ENCODE measurements around the gene STK24. TPM values are rescaled to one million over a fixed set of nuclear protein-coding genes. Genes with fewer than 3 reads are reported as not detected.
A peak's percentile ranks its signal among the peaks of the same experiment; 100 is the strongest.

Gene STK24
- polyA plus RNA-seq, 3 donors from 2014 or later, result 10.8 to 18.8 (median 15.8) TPM

DNA sequence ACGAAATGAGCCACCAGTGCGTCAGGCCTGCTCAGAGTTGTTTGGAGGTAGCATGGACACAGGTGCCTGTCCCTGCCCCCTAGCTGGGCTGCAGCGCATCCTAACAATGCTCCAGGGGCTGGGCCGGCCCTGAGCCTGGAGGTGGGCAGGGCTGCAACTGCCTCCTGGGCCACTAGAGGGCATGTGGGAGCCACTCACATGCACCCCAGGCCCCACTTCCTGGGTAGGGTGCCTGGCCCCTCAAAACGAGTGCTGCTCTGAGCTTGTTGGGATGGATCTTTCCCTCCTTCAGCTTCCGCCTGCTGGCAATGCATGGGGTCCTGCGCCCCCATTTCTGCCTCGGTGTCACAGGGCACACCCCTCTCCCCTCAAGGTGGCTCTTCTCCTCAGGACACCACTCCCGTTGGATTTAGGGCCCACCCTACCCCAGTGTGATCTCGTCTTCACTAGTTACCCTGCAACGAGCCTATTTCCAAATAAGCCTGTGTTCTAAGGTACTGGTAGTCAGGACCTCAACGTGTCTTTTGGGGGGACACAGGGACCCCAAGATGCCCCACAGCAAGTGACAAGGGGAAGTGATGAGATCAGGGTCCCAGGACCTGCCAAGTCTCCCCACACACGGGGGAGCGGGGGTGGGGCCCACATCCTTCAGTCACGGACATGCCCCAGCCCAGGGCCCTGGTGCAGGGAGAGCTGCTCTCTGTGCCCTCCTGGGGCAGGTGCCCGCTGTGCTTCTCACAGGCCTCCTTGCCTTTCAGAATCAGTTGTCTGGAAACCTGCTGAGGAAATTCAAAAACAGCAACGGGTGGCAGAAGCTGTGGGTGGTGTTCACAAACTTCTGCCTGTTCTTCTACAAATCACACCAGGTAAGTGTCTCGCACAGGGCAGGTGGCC, 131.3 kb downstream of the STK24 start:
- Mint-ChIP-seq H3K27me3 (ENCODE audit: low read depth in 3 of 3) (peaks cover 0 to 13% (median 2%) of the 10 kb centered on the region in 3 donors), H3K36me3 (peaks cover 0 to 10% (median 7%) of the 10 kb centered on the region in 3 donors), H3K4me3 (peak overlapping the region in 3 of 5 donors; percentile 53 to 60 (median 54)), H3K9me3 (no peaks in the 10 kb centered on the region), H3K4me1 (peaks cover 7 to 10% of the 10 kb centered on the region in 2 donors), H3K27ac (peak overlapping the region in 5 of 6 donors; percentile 28 to 80 (median 62))
- DNase-seq, result peak; percentile 59 to 70 (median 66)

DNA sequence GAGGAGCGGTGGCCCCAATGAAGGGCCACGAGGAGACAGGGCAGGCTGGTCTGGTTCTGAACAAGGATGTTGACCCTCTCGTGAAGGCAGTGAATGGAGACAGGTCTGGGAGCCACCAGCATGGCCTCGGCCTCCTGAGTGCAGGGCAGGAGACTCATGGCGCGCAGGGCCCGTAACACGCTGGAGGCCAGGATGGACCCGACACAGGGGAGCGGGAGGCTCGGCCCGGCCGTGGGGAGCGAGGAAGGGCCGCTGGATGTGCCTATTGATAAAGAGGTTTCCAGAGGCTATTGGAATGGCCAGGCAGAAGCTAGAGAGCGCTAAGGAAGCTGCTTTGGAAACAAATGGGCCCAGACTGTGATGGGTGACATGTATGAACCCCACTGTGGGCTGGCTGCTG, 132.5 kb downstream of the STK24 start:
- no peak for DNase-seq
- Mint-ChIP-seq H3K36me3 (peaks cover 0 to 10% (median 7%) of the 10 kb centered on the region in 3 donors), H3K27ac (no peak overlapping the region), H3K4me1 (peaks cover 7 to 10% of the 10 kb centered on the region in 2 donors), H3K4me3 (no peak overlapping the region), H3K9me3 (no peaks in the 10 kb centered on the region), H3K27me3 (ENCODE audit: low read depth in 3 of 3) (peaks cover 0 to 13% (median 2%) of the 10 kb centered on the region in 3 donors)

DNA sequence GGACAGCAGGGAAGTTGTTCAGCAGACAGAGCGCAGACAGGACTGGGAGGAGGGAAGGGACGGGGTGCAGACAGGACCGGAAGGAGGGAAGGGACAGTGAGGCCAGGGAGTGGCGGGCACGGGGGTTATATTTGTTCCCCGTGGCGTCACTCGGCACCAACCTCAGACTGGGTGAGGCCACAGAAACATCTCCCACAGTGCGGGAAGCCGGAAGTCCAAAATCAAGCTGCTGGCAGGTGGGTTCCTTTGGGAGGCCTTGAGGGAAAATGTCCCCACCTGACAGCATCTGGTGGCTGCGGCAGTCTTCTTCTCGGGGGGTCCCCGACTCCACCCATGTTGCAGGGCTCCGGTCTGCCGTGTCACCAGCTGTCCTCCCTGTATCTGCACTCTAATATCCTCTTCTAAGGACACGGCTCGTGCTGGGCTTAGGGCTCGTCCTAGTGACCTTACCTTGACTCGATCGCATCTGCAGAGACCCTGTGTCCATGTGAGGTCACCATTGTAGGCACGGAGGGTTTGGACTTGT, 133.0 kb downstream of the STK24 start:
- Mint-ChIP-seq H3K9me3 (no peaks in the 10 kb centered on the region), H3K36me3 (peaks cover 0 to 10% (median 7%) of the 10 kb centered on the region in 3 donors), H3K4me1 (peaks cover 7 to 8% of the 10 kb centered on the region in 2 donors), H3K27ac (peak overlapping the region in 1 of 6 donors; percentile 74), H3K4me3 (no peak overlapping the region), H3K27me3 (ENCODE audit: low read depth in 3 of 3) (peaks cover 2 to 13% (median 2%) of the 10 kb centered on the region in 3 donors)
- DNase-seq, result no peak

DNA sequence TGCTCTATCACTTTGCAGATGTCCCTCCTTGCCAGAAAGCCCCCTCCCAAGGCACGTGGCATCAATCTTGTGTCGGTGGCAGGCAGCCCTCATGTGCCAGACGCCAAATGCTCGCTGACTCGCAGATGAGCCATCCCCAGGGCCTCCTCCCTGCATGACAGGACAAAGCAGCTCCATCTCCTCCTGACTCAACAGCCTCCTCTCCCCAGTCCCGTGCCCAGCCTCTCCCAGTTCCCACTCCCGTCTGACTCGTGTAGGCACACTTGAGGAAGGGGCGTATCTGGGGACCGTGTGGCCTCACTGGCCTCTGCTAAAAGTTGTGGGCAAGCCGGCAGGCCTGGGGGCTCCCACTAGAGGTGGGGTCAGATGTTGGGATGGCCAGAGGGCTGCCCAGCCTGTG, 133.6 kb downstream of the STK24 start:
- peaks cover 0 to 8% (median 7%) of the 10 kb centered on the region in 3 donors for H3K36me3 Mint-ChIP-seq
- H3K4me1 Mint-ChIP-seq, result peaks cover 7 to 8% of the 10 kb centered on the region in 2 donors
- peaks cover 2 to 13% (median 3%) of the 10 kb centered on the region in 3 donors for H3K27me3 Mint-ChIP-seq (ENCODE audit: low read depth in 3 of 3)
- H3K9me3 Mint-ChIP-seq, result no peaks in the 10 kb centered on the region
- H3K27ac Mint-ChIP-seq, result no peak overlapping the region
- H3K4me3 Mint-ChIP-seq, result no peak overlapping the region
- no peak for DNase-seq

DNA sequence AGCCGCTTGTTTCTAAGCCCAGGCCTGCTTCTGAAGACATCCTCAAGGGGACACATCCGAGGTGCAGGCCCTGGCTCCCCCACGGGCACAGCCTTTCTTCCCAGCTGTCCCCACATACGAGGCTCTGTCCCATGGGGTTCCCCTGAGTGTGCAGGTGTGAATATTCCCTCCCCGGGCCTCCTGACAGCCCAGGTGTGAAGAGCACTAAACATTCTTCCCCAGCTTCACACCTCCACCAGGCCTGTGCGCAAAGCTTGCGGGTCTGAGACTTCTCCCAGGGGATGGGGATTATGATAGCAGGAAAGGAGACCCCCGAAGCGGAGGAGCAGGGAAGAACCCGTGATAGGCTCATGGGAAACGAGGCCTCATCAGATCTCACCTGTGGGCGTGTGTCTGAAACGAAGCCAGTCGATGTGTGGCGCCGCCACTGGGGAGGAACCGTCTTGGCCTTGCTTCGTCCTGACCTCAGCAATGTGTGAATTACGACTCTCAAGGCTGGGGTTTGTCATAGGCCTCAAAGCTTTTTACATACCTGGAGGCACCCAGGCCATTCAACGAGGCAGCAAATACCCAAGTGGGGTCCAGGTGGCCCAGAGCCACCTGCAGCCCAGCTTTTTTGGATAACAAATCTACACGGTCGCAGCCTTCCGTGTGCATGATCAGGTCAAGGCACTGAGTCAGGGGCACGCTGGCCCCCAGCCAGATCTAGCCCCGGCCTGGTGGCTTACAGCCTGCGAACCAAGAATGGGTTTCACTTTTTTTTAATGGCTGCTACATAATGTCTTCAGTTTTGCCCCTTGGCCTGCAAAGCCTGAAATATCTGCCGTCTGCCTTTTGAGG, 134.3 kb downstream of the STK24 start:
- no peak for DNase-seq
- H3K27ac Mint-ChIP-seq, result no peak overlapping the region
- peaks cover 0 to 7% (median 6%) of the 10 kb centered on the region in 3 donors for H3K36me3 Mint-ChIP-seq
- H3K4me3 Mint-ChIP-seq, result no peak overlapping the region
- H3K4me1 Mint-ChIP-seq, result peaks cover 7 to 8% of the 10 kb centered on the region in 2 donors
- no peaks in the 10 kb centered on the region for H3K9me3 Mint-ChIP-seq
- H3K27me3 Mint-ChIP-seq (ENCODE audit: low read depth in 3 of 3), result peaks cover 2 to 18% (median 3%) of the 10 kb centered on the region in 3 donors

DNA sequence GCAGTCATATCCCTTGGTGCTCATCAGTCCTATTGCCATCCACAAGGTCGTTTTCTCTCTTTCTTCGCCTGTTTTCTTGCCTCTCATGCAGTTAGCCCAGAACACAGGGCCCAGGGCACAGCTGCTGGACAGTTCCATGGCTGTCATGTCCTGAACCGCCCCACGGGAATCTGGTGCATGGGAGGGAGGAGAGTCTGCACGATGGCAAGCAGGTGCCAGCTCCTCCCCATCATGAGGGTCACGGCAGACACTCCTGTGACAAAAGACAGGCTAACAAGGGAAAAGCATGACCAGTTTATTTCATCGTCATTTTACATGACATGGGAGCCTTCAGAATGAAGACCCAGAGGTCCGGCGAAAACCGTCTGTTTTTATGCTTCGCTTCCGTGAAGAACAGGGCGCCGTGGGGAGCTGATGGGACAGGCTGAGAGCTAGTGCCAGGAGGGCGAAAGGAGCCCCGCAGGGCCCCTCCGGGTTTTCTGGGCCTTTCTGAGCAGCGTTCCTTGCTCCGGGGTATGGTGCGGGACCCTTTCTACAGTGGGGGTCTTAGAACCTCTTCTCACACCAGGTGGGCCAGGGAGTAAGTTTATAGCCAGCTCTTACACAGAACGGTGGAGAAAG, 135.7 kb downstream of the STK24 start:
- Mint-ChIP-seq H3K4me1 (peaks cover 7 to 8% of the 10 kb centered on the region in 2 donors), H3K27me3 (ENCODE audit: low read depth in 3 of 3) (peaks cover 2 to 17% (median 3%) of the 10 kb centered on the region in 3 donors), H3K9me3 (no peaks in the 10 kb centered on the region), H3K4me3 (no peak overlapping the region), H3K36me3 (no peaks in the 10 kb centered on the region), H3K27ac (no peak overlapping the region)
- DNase-seq, result no peak

DNA sequence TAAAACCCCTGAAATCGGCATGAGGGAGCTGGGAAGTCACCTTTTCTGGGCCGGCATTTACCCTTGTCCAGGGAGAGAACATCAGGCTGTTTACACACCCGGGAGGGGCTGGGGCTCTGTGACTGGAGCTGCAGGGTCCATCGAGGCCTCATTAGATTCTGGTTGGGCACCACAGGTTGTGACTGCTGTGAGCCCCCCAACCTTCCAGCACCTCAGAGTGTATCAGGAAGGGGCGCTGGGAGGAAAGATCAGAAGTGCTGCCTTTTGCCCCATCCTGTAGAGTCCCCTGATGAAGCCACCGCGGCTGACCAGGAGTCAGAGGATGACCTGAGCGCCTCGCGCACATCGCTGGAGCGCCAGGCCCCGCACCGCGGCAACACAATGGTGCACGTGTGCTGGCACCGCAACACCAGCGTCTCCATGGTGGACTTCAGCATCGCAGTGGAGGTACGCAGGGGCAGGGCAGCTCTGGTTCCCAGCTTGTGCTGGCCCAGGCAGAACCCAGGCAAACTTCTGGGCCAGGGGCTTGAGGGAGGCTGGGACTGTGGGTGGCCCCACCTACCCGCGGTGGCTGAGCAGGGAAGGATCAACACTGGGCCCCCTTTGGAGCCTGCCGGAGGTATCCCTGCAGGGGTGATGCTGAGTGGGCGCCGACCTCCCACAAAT, 136.4 kb downstream of the STK24 start:
- no peak for DNase-seq
- no peaks in the 10 kb centered on the region for H3K36me3 Mint-ChIP-seq
- H3K4me1 Mint-ChIP-seq, result peaks cover 5 to 6% of the 10 kb centered on the region in 2 donors
- no peaks in the 10 kb centered on the region for H3K9me3 Mint-ChIP-seq
- no peak overlapping the region for H3K4me3 Mint-ChIP-seq
- peaks cover 2 to 16% (median 3%) of the 10 kb centered on the region in 3 donors for H3K27me3 Mint-ChIP-seq (ENCODE audit: low read depth in 3 of 3)
- no peak overlapping the region for H3K27ac Mint-ChIP-seq

DNA sequence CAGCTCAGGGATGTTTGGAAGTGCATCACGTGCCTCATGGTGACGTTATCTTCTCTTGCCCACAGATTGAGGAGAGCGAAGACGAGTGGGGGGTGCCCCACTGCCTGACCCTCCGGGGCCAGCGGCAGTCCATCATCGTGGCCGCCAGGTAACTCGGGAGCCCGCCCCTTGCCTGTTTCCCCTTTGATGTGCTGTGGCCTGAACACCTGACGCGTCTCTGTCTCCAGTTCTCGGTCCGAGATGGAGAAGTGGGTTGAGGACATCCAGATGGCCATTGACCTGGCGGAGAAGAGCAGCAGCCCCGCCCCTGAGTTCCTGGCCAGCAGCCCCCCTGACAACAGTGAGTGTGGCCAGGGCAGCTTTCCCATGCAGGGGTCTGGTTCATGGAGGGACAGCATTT, 137.0 kb downstream of the STK24 start:
- no peak overlapping the region for H3K4me3 Mint-ChIP-seq
- no peaks in the 10 kb centered on the region for H3K36me3 Mint-ChIP-seq
- H3K9me3 Mint-ChIP-seq, result no peaks in the 10 kb centered on the region
- no peak overlapping the region for H3K27ac Mint-ChIP-seq
- H3K4me1 Mint-ChIP-seq, result peaks cover 0 to under 1% of the 10 kb centered on the region in 2 donors
- DNase-seq, result no peak
- H3K27me3 Mint-ChIP-seq (ENCODE audit: low read depth in 3 of 3), result peaks cover 2 to 12% (median 3%) of the 10 kb centered on the region in 3 donors

DNA sequence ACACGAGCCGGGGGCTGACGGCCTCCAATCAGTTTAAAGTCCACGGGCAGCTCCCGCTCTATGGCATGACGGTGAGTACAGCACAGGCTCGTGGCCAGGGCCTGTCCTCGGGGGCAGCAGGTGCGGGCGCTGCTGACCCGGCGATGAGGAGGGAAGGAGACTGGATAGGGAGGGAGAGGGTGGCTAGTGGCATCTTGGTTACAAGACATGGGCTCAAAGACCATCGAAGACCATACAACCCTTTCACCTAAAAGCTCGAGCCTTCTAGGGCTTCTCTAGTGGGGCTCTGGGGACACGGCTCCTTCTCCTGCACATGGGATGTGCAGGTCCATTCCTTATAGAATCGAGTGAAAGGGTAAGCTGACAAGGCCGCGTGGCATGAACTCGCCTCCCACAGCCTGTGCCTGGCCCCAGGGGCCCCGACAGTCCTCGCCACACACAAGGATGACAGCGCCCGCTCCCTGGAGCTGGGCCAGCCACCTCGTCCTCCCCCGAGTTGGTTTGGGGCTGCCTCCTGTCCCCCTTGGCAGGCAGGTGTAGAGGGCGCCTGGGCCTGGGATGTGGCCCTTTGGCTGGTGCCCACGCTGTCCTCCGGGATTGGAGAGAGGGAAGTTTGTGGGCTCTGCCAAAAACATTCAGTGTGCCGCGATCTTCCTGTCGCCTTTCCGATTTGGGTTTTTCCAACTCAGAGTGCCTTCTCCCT, 137.6 kb downstream of the STK24 start:
- no peak for DNase-seq
- Mint-ChIP-seq H3K27ac (no peak overlapping the region), H3K4me1 (no peaks in the 10 kb centered on the region)

DNA sequence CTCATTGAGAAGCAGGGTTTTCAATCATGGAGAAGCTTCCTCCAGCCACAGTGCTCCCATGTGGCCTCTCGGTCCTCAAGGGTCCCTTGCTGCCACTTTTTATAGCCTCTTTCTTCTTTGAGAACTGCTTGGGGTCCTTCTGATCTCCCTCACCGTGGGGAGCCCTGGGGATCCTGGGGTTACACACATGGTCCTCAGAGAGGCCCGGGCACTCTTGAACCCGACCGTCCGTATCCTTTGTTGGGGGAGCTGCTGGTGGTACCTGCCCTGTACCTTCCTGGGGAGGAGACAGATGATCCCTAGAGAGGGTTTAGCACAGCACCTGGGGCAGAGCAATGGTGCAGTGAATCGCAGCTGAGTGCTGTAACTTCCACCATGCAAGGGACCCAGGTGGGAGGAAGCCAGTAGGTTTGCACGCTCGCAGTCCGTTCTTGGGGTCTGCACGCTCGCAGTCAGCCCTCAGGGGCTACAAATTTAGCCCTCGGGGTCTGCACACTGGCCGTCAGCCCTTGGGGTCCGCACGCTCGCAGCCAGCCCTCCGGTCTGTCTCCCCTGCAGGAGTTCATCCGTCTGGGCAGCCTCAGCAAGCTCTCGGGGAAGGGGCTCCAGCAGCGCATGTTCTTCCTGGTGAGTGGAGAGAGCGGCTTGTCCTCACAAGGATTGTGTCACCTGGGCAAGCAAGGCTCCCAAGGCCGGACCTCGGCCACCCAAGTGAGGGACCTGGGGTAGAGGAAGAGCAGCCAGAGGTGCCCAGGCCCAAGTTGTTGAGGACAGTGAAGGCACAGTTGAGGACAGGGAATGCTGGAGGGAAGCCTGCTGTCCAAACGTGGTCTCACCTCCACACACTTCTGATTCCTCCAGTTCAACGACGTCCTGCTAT, 138.4 kb downstream of the STK24 start:
- Mint-ChIP-seq H3K27ac (no peak overlapping the region), H3K9me3 (no peaks in the 10 kb centered on the region), H3K27me3 (ENCODE audit: low read depth in 3 of 3) (peaks cover 3 to 9% (median 4%) of the 10 kb centered on the region in 3 donors), H3K4me1 (no peaks in the 10 kb centered on the region), H3K36me3 (no peaks in the 10 kb centered on the region), H3K4me3 (no peak overlapping the region)
- no peak for DNase-seq

More for the DNA sequence above, 137.6 kb downstream of the STK24 start:
- H3K9me3 Mint-ChIP-seq, result no peaks in the 10 kb centered on the region
- peaks cover 2 to 11% (median 3%) of the 10 kb centered on the region in 3 donors for H3K27me3 Mint-ChIP-seq (ENCODE audit: low read depth in 3 of 3)
- no peaks in the 10 kb centered on the region for H3K36me3 Mint-ChIP-seq
- no peak overlapping the region for H3K4me3 Mint-ChIP-seq

DNA sequence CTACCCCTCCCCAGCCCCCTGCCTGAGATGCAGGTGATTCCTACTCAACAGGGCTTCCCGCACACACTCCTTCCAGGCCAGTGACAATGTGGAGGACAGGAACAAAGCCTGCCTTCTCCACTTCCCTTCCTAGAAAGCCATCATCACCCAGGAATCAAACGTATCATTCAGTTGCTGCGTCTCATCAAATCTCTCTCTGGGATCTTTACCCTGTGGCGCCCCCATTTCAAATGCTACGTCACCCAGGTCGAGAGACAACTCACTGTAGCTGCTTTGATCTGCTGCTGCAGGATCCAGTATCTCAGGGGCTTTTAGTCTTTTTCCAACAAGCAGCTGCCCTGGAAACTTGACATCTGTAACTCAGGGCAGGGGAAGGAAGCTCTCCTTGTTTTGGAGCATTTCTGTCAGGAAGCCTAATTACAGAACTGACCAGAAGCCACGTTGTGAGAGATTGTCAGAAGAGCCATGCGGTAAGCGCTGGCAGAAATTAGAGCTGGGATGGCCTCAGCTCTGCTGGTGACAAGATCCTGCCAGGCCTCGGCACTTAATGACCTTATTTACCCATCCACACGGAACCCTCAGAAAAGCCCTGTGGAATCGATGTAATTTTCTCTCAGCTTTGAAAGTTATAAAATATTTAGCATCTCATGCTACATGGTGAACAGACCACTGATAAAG, 140.5 kb downstream of the STK24 start:
- Mint-ChIP-seq H3K9me3 (no peaks in the 10 kb centered on the region), H3K27ac (no peak overlapping the region), H3K4me3 (no peak overlapping the region), H3K4me1 (no peaks in the 10 kb centered on the region), H3K36me3 (no peaks in the 10 kb centered on the region), H3K27me3 (ENCODE audit: low read depth in 3 of 3) (peaks cover 3 to 6% (median 5%) of the 10 kb centered on the region in 3 donors)
- DNase-seq, result no peak

All from immature natural killer cell (primary cell).